Measurements from ENCODE around the gene VGLL2.

Gene VGLL2

DNA sequence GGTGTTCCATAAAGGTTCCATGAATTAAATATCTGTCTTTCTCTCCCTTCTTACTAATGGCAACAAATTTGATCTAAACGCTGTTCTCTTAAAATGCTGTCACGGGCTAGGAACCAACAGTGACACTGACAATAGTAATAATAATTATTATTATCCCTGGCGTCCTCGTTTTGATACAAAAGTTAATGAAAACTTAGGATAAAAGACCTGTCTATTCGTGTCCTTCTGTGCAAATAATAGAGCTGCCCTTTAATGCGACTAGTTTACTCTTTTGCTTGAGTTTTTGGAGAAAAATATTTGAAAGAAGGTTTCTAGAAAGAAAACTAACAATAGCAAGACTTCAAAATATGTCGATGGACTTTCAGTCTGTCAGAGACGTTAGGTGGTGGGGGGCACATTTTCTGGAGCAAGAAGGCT is 4.3 kb downstream of the VGLL2 start:
- DNase-seq (ENCODE audit: low read depth), result no peak

DNA sequence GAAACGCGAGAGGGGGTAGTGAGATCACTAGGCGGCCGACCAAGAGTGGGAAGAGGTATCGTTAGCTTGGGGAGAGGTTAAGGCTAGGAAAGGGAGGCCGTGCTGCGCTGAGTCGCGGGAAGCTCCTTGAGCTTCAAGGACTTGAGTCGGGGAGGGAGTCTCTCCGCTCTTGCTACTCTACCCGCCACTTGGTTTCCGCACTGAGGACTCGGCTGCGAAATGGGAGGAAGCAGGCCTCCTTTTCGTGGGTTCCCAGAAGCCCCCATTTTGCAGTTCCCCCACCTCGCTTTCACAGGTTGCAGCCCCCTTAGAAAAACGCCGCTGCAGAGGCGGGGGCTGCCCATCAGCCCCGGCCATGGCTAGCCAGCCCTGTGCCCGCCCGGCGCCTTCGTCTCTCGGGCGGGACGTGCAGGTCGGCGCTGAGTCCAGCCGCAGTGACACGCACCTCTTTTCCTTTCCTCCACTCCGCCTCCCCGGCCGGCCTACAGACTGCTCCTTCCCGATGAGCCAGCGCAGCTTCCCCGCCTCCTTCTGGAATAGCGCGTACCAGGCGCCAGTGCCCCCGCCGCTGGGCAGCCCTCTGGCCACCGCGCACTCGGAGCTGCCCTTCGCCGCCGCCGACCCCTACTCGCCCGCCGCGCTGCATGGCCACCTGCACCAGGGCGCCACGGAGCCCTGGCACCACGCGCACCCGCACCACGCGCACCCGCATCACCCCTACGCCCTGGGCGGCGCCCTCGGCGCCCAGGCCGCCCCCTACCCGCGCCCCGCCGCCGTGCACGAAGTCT is 4.9 kb downstream of the VGLL2 start:
- no peak for DNase-seq (ENCODE audit: low read depth)

DNA sequence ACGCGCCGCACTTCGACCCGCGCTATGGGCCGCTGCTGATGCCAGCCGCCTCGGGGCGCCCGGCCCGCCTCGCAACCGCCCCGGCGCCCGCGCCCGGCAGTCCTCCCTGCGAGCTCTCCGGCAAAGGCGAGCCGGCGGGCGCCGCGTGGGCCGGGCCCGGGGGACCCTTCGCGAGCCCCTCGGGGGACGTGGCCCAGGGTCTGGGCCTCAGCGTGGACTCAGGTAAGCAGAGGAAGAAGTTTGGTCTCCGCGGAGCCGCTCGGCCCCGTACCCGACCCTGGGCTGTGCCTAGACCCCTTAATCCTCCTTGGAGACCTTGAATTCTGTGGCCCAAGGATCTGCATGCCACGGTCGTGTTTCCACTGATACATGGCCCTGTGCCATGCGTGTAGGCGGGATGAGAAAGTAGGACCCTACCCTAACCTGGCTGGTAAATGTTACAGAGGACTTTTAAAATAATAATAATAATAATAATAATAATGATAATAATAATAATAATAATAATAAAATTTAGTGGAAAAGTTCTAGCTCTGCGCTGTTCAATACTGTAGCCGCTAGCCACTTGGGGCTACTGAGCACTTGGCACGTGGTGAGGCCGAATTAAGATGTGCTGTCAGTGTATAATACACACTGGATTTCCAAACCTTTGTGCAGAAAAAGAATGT is 5.6 kb downstream of the VGLL2 start:
- DNase-seq (ENCODE audit: low read depth), result no peak

GRCh38 chr6:117272032-117272866 is 6.9 kb downstream of the VGLL2 start:
- peak; percentile 7 for DNase-seq (ENCODE audit: low read depth)

- no peak for DNase-seq (ENCODE audit: low read depth)
Observed at GRCh38 chr6:117272891-117273290, 7.5 kb downstream of the VGLL2 start.

GRCh38 chr6:117275205-117275604 is 9.8 kb downstream of the VGLL2 start:
- DNase-seq (ENCODE audit: low read depth), result no peak

- DNase-seq (ENCODE audit: low read depth), result no peak
Observed at GRCh38 chr6:117275711-117276110, 10.4 kb downstream of the VGLL2 start.

DNA sequence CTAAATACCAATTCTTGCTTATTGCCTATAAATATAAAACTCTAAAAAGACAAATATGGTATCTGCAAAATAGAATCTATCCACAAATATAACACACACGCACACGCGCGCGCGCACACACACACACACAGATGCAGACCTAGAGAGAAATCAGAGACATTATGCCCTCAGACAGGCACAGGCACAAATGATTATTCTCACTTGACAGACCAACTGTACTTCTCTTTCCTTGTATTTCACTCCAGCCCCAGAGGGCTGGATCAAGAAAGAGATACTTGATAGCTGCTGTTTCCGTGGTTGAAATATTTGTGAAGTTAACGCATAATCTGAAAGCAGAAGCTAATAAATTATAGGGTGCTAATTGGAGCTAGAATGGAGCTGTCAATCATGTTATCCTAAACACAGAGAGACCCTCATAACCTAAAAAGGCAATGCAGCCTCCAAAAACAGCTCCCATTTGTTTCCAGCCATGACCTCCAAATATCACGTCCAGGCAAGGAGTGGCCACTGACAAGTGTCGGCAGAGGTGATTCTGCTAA is 11.5 kb downstream of the VGLL2 start:
- no peak for DNase-seq (ENCODE audit: low read depth)

DNA sequence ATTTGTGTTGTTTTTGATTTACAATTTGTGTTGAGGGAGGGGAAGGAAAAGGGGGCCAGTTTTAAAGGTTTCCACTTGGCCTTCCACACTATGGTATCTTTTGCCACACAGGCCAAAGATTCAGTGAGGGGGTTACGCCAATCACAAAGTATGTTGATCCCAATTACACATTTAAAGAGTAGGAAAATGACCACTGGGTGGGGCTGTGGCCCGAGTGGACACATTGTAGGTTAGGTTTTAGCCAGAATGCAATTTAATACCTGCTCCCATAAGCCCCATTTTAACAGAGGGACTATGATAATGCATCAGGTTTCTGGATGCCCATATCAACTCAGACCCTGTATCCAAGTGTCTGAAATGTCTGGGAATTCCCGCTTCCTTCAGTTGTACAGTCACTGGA is 15.6 kb downstream of the VGLL2 start:
- DNase-seq (ENCODE audit: low read depth), result no peak

DNA sequence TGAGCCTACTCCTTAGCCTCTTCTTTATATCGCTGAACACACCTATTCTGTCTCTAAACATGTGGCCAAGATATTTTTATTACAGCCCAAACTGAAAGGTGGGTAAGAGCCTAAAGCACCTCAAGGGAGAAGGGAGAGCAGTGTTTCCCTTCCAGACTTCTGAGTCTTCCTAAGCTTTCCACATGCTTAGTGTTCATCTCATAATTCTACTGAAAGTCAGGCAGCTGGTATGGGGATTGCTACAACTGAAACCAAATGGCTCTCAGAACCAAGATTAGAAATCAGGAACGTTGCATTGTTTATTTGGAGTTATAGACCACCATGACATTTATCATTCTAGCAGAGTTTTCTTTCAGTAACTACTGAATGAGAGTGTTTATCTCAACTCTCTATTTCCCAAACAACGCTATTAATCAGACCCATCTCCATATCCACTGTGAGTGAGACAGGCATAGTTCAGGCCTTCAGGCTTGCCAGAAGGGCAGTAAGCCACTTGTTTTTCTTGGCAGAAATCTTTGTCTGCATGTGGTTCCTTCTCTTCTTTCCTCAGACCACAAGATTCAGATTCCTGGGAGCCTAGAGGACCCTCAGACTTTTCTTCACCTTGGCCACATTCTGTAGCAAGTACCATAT is 22.8 kb downstream of the VGLL2 start:
- no peak for DNase-seq (ENCODE audit: low read depth)

DNA sequence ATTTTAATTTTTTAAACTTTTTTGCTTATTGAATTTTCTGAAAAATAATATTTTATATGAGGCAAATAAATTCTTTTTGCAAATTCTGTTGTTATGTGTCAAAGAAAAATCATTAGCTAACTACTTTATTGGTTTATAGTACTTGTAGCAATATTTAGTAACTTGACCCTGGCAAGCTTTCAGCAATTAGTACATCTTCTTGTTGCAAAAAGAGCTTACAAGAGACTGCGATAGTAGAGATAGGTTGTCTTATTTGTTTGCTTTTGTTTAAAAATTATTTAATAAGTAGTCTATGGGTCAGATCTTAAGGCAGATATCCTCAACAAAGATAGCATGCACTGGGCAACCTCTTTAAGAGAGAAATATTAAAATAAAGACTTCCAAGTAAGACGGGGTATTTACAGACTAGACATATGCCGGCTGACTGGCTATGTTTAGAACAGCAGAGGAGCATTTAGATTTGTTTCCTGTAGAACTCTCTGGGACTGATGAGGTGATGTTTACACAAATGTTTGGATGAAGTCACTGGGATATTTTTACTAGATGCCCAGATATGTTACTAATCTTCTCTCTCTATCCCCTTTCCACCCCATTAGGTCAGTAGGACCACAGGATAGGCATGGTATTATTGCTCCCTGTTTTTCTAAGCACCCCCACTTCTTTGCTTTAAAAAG is 25.0 kb downstream of the VGLL2 start:
- DNase-seq (ENCODE audit: low read depth), result no peak

- no peak for DNase-seq (ENCODE audit: low read depth)
Observed at GRCh38 chr6:117298941-117299340, 33.6 kb downstream of the VGLL2 start.

DNA sequence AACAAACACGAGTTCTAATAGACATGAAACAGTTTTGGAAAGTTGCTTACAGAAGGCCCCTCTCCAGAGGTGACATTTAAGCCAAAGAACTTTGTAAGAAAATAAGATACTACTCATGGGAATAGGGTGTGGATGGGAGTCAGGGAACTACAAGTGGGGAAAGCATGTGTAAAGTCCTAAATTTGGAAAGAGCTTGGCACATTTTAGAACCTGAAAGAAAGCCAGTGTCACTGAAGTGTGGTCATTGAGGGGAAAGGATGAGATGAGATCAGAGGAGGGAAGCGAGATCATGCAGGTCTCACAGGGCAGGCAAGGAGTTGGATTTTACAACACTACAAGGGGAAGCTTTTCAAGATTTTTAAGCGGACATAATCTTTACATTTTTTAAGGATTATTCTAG is 38.0 kb downstream of the VGLL2 start:
- DNase-seq (ENCODE audit: low read depth), result no peak

DNA sequence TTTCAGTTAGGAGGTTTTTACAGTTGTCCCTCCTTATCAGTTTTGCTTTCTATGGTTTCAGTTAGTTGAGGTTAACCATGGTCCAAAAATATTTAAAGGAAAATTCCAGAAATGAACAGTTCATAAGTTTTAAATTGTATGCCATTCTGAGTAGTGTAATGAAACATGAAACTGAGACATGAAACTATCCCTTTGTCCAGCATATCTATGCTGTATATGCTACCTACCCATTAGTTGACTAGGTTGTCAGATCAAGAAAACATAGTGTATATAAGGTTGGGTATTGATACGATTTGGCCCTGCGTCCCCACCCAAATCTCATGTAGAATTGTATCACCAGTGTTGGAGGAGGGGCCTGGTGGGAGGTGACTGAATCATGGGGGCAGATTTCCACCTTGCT is 39.1 kb downstream of the VGLL2 start:
- DNase-seq (ENCODE audit: low read depth), result no peak

GRCh38 chr6:117306227-117306790 is 41.0 kb downstream of the VGLL2 start:
- DNase-seq (ENCODE audit: low read depth), result no peak

- no peak for DNase-seq (ENCODE audit: low read depth)
Observed at GRCh38 chr6:117307655-117308054, 42.3 kb downstream of the VGLL2 start.

DNA sequence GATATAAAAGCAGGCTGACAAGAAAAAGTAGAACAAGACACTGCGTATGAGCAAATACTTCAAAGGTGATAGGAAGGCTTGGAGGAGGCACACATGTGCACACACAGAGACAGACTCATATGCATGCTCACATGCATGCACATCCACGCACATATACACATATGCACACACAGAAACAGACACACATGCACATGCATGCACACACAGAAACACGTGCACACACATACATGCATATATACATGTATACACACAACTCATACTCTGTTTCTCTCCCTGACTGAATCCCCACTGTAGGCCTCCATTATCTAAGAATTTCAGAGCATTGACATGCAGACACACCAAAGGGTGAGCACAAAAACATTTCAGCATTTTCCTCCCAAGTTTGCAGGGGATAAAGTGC is 43.7 kb downstream of the VGLL2 start:
- DNase-seq (ENCODE audit: low read depth), result no peak

DNA sequence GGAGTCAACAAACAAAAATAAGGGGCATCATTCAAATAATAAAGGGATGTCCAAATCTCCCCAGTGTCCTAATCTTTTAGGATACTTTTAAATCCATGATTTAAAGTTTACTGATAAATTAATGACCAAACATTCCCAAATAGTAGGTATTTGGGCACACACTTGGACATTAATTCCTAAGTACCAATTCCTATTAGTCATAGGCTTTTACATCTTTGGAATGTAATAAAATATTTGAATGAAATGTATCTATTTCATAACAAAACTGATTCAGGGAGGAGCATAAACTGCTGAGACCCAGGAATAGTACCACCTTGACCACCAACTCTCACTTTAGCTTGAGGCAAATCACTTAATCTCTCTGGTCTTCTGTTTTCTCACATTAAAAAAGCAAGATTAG is 44.3 kb downstream of the VGLL2 start:
- no peak for DNase-seq (ENCODE audit: low read depth)

DNA sequence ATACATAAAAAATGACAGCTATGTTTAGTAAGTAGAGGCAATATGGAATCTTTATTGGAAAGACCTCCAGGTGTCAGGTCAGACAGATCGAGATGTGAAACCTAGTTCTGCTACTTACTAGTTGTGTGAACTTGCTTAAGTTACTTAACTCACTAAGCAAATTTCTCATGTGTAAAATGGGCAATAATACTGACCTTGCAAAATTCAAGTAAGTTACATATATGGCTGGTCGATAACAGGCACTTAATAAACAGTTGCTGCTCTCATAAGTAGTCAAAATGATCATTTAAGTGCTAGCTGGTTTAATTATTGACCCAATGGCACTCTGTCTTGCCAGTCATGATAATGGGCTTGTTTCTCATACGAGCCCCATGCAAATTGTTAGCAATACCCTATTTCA is 46.0 kb downstream of the VGLL2 start:
- DNase-seq (ENCODE audit: low read depth), result no peak

DNA sequence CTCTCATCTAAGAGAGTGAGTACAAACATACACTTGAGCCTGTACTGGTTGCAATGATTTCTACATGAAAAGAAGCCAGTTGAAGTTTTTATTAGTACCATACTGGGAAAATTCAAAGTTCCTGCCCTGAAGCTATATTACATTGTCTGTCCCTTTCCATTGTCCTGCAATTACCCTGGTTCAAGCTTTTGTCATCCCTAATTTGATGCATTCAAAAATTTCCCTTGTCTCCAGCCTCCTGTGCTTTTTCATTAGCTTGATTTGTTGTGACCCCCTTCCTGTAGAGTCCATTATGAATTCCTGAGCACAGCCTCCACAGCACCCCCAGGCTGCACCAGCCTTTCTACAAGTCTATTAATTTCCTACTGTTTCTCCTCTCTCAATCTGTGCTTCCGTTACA is 46.4 kb downstream of the VGLL2 start:
- no peak for DNase-seq (ENCODE audit: low read depth)

DNA sequence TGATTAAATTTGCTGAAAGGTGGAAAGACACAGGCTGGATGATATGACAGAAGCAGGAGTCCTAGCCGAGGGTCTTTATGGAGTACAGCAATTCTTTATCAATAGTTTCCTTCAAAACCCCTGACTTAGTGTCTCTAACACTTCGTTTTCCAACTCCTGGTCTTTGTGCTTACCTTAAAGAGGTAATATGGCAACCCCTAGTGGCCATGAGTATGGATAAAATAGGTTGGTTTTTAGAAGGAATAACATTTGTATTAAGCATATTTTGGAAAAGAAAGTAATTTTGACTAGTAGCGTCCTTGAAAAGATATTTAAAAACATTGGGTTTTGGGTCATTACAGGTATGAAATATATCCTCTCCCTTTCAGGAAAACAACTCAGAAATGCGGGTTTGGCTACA is 51.9 kb downstream of the VGLL2 start:
- DNase-seq (ENCODE audit: low read depth), result peak; percentile 1

Measured in stromal cell of bone marrow (primary cell).